KMS-11 (cell line): ENCODE data around the gene B4GALT1.

ENCODE experiments used
- H2AFZ ChIP-seq: fragments of 200-600 bp; sonication (generic); 2 replicates; pipeline ENCODE4 v1.6.1; 2016; ENCODE audit warnings: antibody characterized with exemption, mixed run types, low read depth
- H3K27ac ChIP-seq: fragments of 200-600 bp; sonication (generic); 2 replicates; pipeline ENCODE4 v1.6.1; 2016; ENCODE audit warnings: mild to moderate bottlenecking, mixed run types
- H3K27me3 ChIP-seq: fragments of 200-600 bp; sonication (generic); 2 replicates; pipeline ENCODE4 v1.6.1; 2017; ENCODE audit warnings: mild to moderate bottlenecking, low read depth, mixed run types, moderate library complexity; ENCODE audit not compliant: insufficient read depth
- H3K36me3 ChIP-seq: fragments of 200-600 bp; sonication (generic); 2 replicates; pipeline ENCODE4 v1.6.1; 2017; ENCODE audit warnings: mild to moderate bottlenecking, mixed run types; ENCODE audit not compliant: insufficient read depth
- H3K4me1 ChIP-seq: fragments of 200-600 bp; sonication (generic); 2 replicates; pipeline ENCODE4 v1.6.1; 2016; ENCODE audit warnings: mild to moderate bottlenecking, low read depth, mixed run types; ENCODE audit not compliant: poor library complexity, severe bottlenecking
- H3K4me2 ChIP-seq: fragments of 200-600 bp; sonication (generic); 2 replicates; pipeline ENCODE4 v1.7.0; 2016; ENCODE audit warnings: mild to moderate bottlenecking, mixed run types
- H3K4me3 ChIP-seq: fragments of 200-600 bp; sonication (generic); IDR thresholded peaks from 2 replicates; pipeline ENCODE4 v1.6.1; 2017; ENCODE audit warnings: low read depth, low read length, mixed read lengths; ENCODE audit not compliant: insufficient read depth
- H3K79me2 ChIP-seq: fragments of 200-600 bp; sonication (generic); 2 replicates; pipeline ENCODE4 v1.6.1; 2016; ENCODE audit warnings: low read depth, mixed run types; ENCODE audit not compliant: insufficient read depth
- H3K9ac ChIP-seq: fragments of 200-600 bp; sonication (generic); 2 replicates; pipeline ENCODE4 v1.6.1; 2016; ENCODE audit warnings: mild to moderate bottlenecking, mixed run types
- H4K20me1 ChIP-seq: fragments of 200-600 bp; sonication (generic); 2 replicates; pipeline ENCODE4 v1.6.1; 2016; ENCODE audit warnings: mild to moderate bottlenecking, mixed run types; ENCODE audit not compliant: insufficient read depth
- TF ChIP-seq, protein P1 (sequence below): fragments of 200-600 bp; sonication (generic); conservative IDR thresholded peaks from 2 replicates; pipeline ENCODE4 v1.6.1; 2017; ENCODE audit warnings: low read depth, mild to moderate bottlenecking, antibody characterized with exemption, low read length, moderate library complexity, mixed read lengths

The B4GALT1 gene

DNA sequence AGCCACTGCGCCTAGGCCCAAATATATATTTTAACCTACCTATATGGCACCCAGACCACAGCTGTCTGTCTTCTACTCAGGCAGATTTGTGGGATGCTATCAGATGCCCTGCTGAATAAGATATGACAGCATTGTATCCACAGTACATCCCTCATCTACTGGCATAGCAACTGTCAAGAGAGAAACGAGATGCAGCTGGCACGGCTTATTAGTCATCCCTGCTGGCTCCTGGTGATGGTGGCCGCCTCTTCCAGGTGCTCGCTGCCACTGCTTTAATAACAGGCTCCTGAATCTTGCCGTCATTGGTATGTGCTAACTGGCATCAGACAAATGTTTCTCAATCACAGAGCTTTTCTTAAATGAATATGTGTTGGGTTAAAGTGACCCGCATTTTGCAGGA lies 34.0 kb downstream of the B4GALT1 start:
- Histone ChIP-seq H3K4me2 (no peak overlapping the region), H3K27ac (no peak overlapping the region), H3K9ac (no peak overlapping the region), H2AFZ (no peak overlapping the region), H3K4me3 (no peak overlapping the region), H3K4me1 (peaks cover 12% of the 10 kb centered on the region), H4K20me1 (no peaks in the 10 kb centered on the region), H3K36me3 (no peaks in the 10 kb centered on the region), H3K79me2 (no peaks in the 10 kb centered on the region), H3K27me3 (no peaks in the 10 kb centered on the region)
- TF ChIP-seq, protein P1, sequence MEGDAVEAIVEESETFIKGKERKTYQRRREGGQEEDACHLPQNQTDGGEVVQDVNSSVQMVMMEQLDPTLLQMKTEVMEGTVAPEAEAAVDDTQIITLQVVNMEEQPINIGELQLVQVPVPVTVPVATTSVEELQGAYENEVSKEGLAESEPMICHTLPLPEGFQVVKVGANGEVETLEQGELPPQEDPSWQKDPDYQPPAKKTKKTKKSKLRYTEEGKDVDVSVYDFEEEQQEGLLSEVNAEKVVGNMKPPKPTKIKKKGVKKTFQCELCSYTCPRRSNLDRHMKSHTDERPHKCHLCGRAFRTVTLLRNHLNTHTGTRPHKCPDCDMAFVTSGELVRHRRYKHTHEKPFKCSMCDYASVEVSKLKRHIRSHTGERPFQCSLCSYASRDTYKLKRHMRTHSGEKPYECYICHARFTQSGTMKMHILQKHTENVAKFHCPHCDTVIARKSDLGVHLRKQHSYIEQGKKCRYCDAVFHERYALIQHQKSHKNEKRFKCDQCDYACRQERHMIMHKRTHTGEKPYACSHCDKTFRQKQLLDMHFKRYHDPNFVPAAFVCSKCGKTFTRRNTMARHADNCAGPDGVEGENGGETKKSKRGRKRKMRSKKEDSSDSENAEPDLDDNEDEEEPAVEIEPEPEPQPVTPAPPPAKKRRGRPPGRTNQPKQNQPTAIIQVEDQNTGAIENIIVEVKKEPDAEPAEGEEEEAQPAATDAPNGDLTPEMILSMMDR, result no peak

DNA sequence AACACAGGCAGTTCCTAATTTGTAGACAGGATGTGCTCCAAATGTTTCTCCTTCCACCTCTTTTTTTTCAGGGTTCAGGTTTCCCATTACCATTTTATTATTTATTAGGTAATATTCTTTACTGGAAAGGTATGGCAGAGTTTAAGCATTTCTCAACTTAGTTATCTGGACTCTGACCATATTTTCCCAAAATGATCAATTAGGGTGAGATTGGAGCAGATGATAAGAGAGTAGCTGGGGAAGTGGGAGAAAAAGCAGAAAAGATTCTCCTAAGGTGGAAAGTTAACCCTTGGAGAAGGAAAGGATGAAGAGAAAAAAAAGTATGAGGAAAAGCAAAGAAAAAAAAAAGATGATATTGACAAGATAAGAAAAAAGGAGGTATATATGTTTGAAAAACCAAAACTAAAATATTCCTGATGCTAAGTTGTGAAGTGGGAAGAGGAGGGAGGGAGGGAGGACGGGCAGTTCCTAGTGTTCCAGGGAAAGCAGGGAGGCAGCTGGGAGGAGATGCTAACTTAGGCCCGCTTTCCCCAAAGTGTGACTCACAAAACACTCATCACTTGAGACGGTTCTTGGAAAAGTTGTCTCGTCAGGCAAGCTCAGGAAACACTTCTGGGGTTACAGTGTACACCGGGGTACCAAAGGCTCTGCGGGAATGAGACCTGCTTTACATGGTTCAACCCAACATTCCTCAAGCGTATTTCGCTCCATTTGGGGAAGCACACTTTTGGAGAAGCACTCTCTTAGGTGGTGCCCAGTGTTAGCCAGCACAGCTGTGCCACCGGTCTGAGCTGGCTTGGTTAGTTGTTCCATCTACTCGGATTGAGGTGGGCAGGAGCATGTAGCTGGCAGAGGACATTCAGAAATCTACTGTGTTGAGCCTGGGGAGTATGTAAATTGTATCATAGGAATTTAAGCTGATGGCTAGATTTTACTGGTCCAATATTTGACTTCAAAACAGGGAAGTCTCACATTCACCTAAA lies 35.1 kb downstream of the B4GALT1 start:
- no peaks in the 10 kb centered on the region for H4K20me1 ChIP-seq
- TF ChIP-seq, protein P1, result no peak
- no peak overlapping the region for H2AFZ ChIP-seq
- H3K79me2 ChIP-seq, result no peaks in the 10 kb centered on the region
- peaks cover 12% of the 10 kb centered on the region for H3K4me1 ChIP-seq
- H3K27ac ChIP-seq, result no peak overlapping the region
- no peaks in the 10 kb centered on the region for H3K27me3 ChIP-seq
- no peaks in the 10 kb centered on the region for H3K36me3 ChIP-seq
- no peak overlapping the region for H3K4me3 ChIP-seq
- H3K4me2 ChIP-seq, result no peak overlapping the region
- H3K9ac ChIP-seq, result no peak overlapping the region

DNA sequence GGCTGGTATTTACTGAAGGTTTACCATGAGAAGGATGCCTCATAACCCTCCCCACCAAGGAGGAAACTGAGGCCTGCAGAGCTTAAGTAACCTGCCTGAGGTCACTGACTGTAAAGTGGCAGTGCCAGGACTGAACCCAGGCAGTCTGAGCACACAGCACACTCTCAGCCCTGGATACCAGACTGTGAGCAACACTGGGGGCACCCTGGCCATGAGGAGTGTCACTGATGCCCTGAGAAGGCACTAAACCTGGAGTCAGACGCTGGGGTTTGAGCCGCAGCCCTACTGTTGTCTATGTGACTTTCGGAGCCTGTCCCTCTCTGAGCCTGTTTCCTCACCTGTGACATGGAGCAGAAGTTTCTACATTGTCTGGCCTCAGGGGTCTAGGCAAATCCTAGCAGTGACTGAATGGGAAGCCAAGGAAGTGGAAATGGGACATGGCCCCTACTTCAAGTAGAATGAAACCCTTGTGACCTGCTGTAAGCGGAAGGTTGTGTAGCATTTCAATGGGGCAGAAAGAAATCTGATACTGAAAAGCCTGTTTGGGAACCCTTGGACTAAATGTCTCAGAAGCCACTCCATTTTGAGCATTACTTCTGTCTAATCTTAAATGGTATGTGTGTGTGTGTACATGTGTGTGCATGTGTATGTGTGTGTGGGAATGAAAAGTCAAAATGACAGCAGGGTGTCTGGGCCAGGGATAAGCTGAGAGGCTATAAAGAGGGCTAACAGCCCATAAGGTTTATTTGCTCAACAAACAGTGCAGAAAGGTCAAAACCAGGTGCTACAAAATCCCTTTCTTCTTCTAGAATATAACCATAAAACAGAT lies 36.0 kb downstream of the B4GALT1 start:
- H3K9ac ChIP-seq, result no peak overlapping the region
- no peaks in the 10 kb centered on the region for H3K27me3 ChIP-seq
- H3K27ac ChIP-seq, result no peak overlapping the region
- TF ChIP-seq, protein P1, result no peak
- H3K4me1 ChIP-seq, result peaks cover 12% of the 10 kb centered on the region
- no peak overlapping the region for H3K4me2 ChIP-seq
- H4K20me1 ChIP-seq, result no peaks in the 10 kb centered on the region
- H3K36me3 ChIP-seq, result no peaks in the 10 kb centered on the region
- no peak overlapping the region for H2AFZ ChIP-seq
- H3K79me2 ChIP-seq, result no peaks in the 10 kb centered on the region
- H3K4me3 ChIP-seq, result no peak overlapping the region

DNA sequence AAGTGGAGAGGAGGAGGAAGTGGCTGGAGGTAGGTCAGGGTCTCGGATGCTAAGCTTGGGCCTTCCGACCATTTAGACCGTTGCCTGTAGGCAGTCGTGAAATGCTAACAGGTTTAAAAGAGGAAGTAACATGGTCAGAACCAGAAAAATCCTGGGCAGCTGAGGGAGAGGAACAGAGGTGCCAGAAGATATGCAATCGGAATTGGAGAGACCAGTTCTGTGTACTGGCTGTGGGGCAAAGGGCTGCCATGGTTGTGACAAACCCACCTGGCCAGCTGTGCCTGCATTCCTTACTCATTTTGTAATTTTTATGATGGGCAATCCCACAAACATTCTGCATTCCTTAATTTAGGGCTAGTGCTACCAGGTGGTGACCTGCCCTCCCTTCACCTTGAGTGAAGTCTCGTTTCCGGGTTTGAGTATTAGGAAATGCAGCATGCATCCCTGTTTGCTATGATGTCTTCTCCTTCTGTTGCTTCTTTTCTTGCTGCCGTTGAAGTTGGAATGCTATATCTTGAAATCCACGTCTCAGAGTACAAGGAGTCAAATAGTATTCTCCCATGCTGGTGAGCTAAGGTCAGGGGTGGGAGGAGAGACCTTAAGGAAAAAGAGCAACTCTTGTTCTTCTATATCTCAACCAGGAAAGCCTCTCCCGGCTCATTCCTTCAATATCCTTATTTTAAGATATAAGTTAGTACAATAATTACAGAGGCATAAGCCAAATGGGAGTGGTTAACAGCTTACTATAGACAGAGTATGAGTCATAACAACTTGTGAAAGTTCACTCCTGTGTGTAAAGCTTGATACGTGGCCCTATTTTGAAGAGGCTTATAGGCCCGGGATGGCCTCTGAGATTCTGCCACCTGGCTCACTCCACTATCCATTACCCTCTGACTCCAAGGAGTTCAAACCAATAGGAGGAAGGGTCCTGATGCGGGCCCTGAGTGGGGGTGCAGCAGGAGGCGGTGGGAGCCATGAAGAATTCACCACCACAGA lies 37.0 kb downstream of the B4GALT1 start:
- Histone ChIP-seq H3K9ac (no peak overlapping the region), H3K4me3 (no peak overlapping the region), H3K79me2 (no peaks in the 10 kb centered on the region), H2AFZ (no peak overlapping the region), H4K20me1 (no peaks in the 10 kb centered on the region), H3K27me3 (no peaks in the 10 kb centered on the region), H3K27ac (no peak overlapping the region), H3K4me2 (no peak overlapping the region), H3K4me1 (peaks cover 12% of the 10 kb centered on the region), H3K36me3 (no peaks in the 10 kb centered on the region)
- TF ChIP-seq, protein P1, result no peak
